Astrocyte of the cerebellum (primary cell): ENCODE measurements around the gene MST1.

ENCODE experiments used
- DNase-seq: peaks from one replicate; pipeline ENCODE4 v3.0.0-alpha.2; 2011; ENCODE audit warnings: low read depth
- H3K4me3 ChIP-seq: 2 replicates; pipeline ENCODE4 v1.5.1; 2011; ENCODE audit warnings: mild to moderate bottlenecking, low read depth, low read length, moderate library complexity
- in situ Hi-C: cut with HindIII; loops from 2 replicates; pipeline ENCODE4 v1.10.0; 2017; ENCODE audit warnings: low sequenced_read_pairs
- TF ChIP-seq, protein P1 (sequence below): IDR thresholded peaks from 2 replicates; pipeline ENCODE4 v1.5.1; 2012; ENCODE audit warnings: low read length, low read depth, moderate library complexity, mild to moderate bottlenecking; ENCODE audit errors: missing control alignments

MST1 gene

DNA sequence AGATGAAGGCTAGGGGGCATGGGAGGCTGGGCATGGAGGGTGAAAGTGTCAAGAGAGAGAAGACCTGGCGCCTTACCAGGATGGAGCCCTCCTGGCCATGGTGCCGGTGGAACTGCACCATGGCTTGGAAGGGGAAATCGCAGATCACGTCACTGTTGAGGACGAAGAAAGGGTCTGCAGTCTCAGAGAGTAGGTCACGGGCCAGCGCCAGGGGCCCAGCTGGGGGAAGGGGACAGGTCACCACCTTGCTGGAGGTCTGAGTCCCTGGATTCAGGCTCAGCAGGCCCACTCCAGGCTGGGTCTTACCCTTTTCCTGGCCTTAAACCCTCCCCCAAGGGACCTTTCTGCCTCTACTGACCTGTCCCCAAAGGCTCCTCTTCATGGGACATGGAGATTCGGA lies 33.6 kb upstream of the MST1 start:
- no peak for DNase-seq
- TF ChIP-seq, protein P1, sequence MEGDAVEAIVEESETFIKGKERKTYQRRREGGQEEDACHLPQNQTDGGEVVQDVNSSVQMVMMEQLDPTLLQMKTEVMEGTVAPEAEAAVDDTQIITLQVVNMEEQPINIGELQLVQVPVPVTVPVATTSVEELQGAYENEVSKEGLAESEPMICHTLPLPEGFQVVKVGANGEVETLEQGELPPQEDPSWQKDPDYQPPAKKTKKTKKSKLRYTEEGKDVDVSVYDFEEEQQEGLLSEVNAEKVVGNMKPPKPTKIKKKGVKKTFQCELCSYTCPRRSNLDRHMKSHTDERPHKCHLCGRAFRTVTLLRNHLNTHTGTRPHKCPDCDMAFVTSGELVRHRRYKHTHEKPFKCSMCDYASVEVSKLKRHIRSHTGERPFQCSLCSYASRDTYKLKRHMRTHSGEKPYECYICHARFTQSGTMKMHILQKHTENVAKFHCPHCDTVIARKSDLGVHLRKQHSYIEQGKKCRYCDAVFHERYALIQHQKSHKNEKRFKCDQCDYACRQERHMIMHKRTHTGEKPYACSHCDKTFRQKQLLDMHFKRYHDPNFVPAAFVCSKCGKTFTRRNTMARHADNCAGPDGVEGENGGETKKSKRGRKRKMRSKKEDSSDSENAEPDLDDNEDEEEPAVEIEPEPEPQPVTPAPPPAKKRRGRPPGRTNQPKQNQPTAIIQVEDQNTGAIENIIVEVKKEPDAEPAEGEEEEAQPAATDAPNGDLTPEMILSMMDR: no peak
- in situ Hi-C loops: no loop called here

GRCh38 chr3:49721896-49722781 lies 32.9 kb upstream of the MST1 start:
- H3K4me3 ChIP-seq: peak overlapping the region; percentile 94
- TF ChIP-seq, protein P1: no peak
- in situ Hi-C loops: no loop called here
- DNase-seq: no peak

More for the DNA sequence above, 33.6 kb upstream of the MST1 start:
- peak overlapping the region; percentile 94 for H3K4me3 ChIP-seq

DNA sequence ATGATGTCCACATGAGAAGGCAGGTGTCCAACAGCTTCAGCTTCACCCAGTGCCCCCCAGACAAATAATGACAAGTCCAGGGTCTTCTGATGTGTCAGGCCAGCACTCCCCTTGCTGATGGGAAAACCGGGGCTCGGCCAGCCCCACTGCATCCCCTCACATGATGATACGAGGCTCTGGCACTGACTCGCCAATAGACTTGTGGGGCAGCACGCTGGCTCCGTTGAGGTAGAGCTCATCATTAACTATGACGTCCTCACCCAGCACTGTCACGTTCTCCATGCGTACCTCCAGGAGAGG lies 32.3 kb upstream of the MST1 start:
- in situ Hi-C loops: no loop called here
- DNase-seq: no peak
- TF ChIP-seq, protein P1: no peak
- no peak overlapping the region for H3K4me3 ChIP-seq

DNA sequence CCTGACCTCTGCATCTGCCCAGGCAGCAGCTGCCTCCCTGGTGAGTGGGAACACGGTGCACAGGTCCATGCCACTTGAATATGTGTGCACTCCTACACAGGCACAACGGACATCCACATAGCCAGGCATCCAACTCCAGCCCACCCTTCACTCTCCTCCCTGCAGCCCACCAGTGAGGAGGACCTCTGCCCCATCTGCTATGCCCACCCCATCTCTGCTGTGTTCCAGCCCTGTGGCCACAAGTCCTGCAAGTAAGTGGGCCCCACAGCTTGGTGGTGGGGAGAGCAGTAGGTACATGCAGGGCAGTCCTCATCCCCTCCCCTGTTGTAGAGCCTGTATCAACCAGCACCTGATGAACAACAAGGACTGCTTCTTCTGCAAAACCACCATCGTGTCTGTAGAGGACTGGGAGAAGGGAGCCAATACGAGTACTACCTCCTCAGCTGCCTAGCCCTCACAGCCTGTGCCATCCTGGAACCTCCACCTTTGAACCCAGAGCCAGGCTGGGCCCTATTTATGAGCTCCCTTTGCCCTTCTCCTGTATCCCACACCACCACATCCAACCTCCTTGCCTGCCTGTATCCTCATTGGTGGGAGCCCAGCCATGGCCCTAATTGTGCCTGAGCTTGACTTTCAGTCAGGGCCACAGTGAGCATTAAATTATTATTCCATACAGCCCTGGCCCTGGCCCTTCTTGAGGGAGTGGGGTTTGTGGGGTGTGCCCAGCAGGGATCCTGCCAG lies 31.8 kb upstream of the MST1 start:
- DNase-seq: no peak

GRCh38 chr3:49719214-49719884 lies 30.1 kb upstream of the MST1 start, which contains the start of gene AMIGO3:
TSS of gene AMIGO3 (minus strand) at chr3:49719684. CDS start at chr3:49719465, 219 bp downstream.
- DNase-seq: peak; percentile 70
- TF ChIP-seq, protein P1: peak; percentile 42
- in situ Hi-C loops: no loop called here
- peak within 1 kb of the TSS; percentile 39 for H3K4me3 ChIP-seq

More for the DNA sequence above, 31.8 kb upstream of the MST1 start:
- TF ChIP-seq, protein P1: no peak
- no peak overlapping the region for H3K4me3 ChIP-seq
- in situ Hi-C loops: no loop called here

- DNase-seq: no peak
- TF ChIP-seq, protein P1: no peak
- H3K4me3 ChIP-seq: peak overlapping the region; percentile 39
- in situ Hi-C loops: no loop called here
Observed at GRCh38 chr3:49718858-49719213, 29.6 kb upstream of the MST1 start.
